Left renal pelvis (tissue), 4 donors: ENCODE data around the gene MACROD2. TPM values are rescaled to one million over a fixed set of nuclear protein-coding genes. Genes with fewer than 3 reads are reported as not detected.

Source experiments
- DNase-seq, 4 donors: peaks; one replicate each; pipeline ENCODE4 v3.0.0-alpha.2; 2013; ENCODE audit warnings: low read depth in 4 of 4, low spot score in 3 of 4
- polyA plus RNA-seq, 4 donors: library from polyadenylated mRNA; unstranded; fragments of 120-200 nt; gene quantifications; one replicate each; pipeline ENCODE4 v1.2.1, GENCODE V29; 2013; ENCODE audit not compliant: insufficient read length in 4 of 4

Gene MACROD2
- polyA plus RNA-seq, 4 donors, result 7.0 to 17.8 (median 12.7) TPM

DNA sequence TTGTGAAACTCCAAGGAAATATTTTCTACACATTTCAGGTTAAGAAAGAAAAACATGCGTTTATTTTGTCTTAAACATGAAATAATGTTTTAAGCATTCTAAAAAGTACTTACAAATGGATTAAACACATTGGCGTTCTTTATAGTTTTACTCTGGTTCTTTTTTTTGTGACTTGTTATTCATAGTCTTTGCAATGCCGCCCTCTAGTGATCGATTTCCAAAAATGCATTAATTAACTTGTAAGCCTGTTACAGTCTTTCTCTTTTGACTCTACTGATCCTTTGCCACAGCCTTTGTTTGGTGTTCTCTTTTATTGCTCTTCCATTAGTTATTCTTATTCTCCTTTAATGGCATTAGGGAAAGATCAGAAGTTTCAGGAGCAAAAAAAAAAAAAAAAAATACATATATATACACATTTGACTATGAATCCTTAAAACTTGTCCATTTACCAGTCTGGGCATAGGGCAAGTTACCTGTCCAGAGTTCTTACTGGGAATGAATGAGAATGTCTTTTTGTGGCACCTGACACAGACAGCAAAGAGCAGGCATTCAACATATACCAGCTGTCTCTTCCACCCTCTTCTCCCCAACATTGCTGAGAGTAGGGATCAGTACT, 59.9 kb downstream of the MACROD2 start:
- peak; percentile 31 to 50 (median 43) for DNase-seq

DNA sequence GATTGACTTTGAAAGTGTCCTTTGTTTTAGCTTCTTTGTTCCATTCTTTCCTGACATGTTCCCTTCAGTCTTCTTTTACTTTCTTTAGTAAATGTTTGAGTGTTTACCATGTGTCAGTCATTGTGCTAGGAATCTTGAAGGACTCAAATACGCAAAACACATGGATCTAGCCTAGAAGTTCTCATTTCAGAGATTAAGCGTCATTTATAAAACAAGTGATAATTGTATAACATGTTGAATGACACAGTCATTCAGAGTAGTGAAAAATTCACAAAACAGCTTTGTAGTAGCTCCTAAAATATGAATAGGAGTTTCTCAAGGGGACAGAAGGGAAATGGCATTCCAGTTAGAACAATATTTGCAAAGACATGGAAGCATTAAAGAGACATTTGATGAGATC, 66.9 kb downstream of the MACROD2 start:
- no peak for DNase-seq

DNA sequence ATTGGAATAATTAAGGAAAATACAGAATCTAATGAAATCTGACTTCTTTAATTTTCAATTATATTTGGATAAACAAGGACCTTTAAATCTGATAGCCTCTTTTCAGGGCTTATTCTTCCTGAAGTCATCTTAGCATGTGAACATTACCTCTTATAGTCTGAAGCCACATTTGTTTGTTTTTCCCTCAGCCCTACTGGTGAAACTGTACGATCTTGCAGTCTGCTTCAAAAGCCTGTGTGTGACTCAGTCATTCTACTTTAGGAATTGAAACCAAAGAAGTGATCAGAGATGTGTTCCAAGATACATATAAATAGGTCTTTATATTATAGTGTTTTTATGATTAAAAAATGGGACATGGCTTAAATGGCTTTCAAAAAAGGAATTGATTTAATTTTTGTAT, 67.5 kb downstream of the MACROD2 start:
- no peak for DNase-seq

DNA sequence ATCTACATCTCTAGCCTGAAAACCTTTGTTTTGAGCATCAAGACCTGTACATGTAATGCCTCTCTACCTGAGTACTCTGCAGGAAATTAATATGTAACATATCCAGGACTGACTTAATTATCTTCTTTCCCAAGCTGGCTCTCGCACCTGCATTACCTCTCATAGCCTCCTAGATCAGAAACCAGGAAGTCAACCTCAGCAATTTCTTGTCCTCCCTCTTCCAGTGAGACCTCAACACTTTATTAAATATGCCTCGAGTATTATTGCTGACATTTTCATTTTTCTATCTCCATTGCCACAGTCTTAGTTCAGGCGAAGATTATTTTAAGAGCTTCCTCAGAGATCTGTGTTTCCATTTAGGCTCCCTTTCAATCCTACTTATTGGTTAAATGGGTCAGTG, 69.0 kb downstream of the MACROD2 start:
- no peak for DNase-seq

- no peak for DNase-seq
Measured at GRCh38 chr20:14064921-14065320, 69.6 kb downstream of the MACROD2 start.

DNA sequence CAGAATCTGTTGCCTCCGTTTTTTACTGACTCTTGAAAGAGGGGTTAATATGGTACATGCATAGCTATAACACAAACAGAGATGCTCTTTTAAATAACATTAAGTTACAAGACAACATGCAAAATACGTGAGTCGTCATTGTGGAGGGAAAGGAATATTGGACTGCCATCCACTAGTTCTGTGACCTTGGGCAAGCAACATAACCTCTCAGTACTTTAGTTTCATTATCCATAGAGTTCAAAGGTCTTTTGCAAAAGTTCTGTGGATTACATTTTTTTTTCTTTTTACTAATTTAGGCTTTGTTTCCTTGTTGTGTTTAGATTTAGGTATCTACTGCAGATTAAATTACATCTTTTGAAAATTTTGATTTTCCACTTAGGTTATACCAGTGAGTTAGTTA, 70.5 kb downstream of the MACROD2 start:
- no peak for DNase-seq

- DNase-seq, result no peak
Measured at GRCh38 chr20:14067603-14068002, 72.3 kb downstream of the MACROD2 start.

DNA sequence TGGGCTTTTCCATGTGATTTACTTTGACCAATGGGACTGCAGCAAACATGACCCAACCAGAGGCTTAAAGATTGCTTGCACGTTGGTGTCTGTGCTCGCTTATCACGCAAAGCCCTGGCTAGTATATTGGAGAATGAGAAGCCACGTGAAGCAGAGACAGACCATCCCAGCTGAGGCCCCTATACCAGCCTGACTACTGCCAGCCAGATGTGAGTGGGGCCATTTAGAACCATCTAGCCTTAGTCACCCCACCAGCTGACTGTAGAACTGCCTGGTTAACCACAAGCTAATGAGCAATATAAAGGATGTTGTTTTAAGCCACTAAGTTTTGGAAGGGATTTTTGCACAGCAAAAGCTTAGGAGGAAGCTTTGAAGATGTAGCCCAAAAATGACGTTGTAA, 74.5 kb downstream of the MACROD2 start:
- no peak for DNase-seq

- DNase-seq, result no peak
Measured at GRCh38 chr20:14093652-14094051, 98.3 kb downstream of the MACROD2 start.

DNA sequence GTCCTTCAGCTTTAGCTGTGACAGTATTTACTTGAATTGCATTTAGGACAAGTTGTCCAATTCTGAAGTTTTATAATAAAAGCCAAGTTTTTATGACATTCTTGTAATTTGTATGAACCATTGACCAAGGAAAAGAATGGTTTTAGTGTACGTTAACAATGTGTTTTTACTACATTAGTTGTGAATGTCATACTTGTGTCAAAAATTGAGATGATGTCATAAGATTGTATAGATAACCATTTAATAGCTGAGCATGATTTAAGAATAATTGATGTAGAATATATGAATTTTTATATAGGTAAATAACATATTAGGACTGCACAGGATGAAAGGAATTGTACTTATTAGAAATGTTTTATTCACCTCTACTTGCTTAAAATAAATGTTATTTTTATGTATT, 102.9 kb downstream of the MACROD2 start:
- DNase-seq, result no peak

- no peak for DNase-seq
Measured at GRCh38 chr20:14113416-14113815, 118.1 kb downstream of the MACROD2 start.

- DNase-seq, result no peak
Measured at GRCh38 chr20:14114065-14114704, 118.9 kb downstream of the MACROD2 start.

GRCh38 chr20:14116037-14116436, 120.7 kb downstream of the MACROD2 start:
- no peak for DNase-seq

DNA sequence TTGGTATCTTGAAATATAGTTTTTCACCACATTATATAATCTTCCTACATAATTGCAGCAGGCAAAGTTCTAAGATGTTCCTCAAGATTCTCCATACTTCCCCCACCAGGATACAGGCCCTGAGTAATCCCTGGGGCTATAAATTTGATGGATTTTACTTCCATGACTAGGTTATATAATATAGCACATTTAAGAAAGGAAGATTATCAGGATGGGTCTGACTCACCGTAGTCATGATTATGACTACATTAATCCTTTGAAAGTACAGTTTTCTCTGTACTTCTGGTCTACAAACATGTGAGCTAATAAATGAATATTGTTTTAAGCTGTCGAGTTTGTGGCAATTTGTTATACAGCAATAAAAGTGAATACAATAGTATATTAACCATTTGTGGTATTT, 122.5 kb downstream of the MACROD2 start:
- DNase-seq, result no peak

DNA sequence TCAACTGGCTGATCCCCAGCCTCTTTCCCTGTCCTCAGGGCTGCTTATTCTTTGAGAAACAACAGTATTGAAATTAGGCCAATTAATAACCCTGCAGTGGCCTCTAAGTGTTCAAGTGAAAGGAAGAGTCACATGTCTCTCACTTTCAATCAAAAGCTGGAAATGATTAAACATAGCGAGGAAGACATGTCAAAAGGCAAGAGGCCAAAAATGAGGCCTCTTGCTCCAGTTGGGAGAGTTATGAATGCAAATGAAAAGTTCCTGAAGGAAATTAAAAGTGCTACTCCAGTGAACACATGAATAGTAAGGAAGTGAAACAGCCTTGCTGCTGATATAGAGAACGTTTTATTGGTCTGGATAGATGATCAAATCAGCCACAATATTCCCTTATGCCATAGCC, 131.5 kb downstream of the MACROD2 start:
- DNase-seq, result no peak

- DNase-seq, result no peak
Measured at GRCh38 chr20:14127514-14128223, 132.4 kb downstream of the MACROD2 start.

GRCh38 chr20:14134004-14134403, 138.7 kb downstream of the MACROD2 start:
- no peak for DNase-seq

DNA sequence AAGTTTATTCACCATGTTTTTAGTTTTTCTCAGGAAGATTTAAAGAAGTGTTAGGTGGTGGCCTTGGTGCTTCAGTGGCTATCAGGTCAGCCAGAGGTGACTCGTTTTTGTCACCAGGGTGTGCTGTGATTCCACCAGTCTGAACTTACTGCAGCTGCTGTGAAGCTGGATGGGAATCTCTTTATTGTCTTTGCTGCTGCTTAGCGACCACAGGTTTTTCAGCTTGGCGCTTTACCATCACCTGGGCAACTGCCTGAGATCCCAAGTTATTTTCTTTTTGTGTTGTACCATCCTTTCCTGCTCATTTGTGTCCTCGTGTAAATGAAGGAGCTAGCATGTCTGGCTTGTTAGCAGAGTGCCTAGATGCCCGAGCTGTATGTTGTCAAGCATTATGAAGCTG, 146.9 kb downstream of the MACROD2 start:
- DNase-seq, result peak; percentile 24 to 62 (median 34)

DNA sequence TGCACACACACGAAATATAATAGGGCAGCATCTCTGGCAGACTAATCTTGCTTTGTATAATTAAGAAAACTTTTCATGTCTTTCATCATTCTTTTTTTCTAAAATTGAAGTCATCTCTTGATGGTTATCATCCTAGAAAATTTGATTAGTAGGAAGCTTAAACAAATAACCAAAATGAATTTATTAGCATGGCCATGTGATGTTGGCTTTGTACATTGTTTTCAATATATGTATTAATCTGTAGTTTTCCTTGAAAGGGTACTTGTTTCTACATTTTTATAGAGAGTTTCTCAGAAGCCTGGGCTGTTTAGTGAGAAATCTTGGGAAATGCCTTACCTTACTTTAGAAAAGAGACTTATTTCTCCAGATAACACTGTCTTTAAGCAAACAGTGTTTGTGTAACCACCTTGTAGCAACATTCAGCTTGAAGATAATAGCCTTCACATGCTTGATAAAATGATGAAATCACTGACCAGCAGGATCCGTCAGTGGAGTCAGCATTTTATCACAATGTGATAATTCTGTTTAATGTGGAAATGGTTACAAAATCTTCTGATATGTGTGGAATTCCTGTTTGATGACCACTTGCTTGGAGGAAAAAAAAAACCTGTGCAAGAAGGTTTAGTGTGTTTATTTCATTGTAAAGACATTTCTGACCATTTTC, 147.8 kb downstream of the MACROD2 start:
- no peak for DNase-seq

GRCh38 chr20:14148042-14148441, 152.7 kb downstream of the MACROD2 start:
- no peak for DNase-seq

GRCh38 chr20:14155361-14155760, 160.0 kb downstream of the MACROD2 start:
- DNase-seq, result no peak

GRCh38 chr20:14178528-14178927, 183.2 kb downstream of the MACROD2 start:
- DNase-seq, result no peak
